Lower lobe of right lung (tissue), 2 donors: Measurements from ENCODE around the gene TAOK1. TPM values are rescaled to one million over a fixed set of nuclear protein-coding genes. Genes with fewer than 3 reads are reported as not detected.

Experiments used
- ATAC-seq, 2 donors: fragments of 200-7000 bp; cut with Tn5 transposase; one replicate each; pipeline ENCODE4 v1.9.1; 2020 to 2022; ENCODE audit warnings: mild to moderate bottlenecking in 2 of 2, moderate library complexity in 2 of 2
- DNase-seq: peaks from one replicate; pipeline ENCODE4 v3.0.0-alpha.2; 2020
- H3K27ac ChIP-seq: fragments of 200-600 bp; one replicate; pipeline ENCODE4 v1.8.0; 2022
- H3K27me3 ChIP-seq: fragments of 200-600 bp; one replicate; pipeline ENCODE4 v1.8.0; 2022; ENCODE audit warnings: low read depth
- H3K36me3 ChIP-seq: fragments of 200-600 bp; one replicate; pipeline ENCODE4 v1.8.0; 2022; ENCODE audit warnings: mild to moderate bottlenecking
- H3K4me1 ChIP-seq: fragments of 200-600 bp; one replicate; pipeline ENCODE4 v1.8.0; 2022
- H3K4me3 ChIP-seq: fragments of 200-600 bp; one replicate; pipeline ENCODE4 v1.8.0; 2022; ENCODE audit warnings: mild to moderate bottlenecking
- H3K9me3 ChIP-seq: fragments of 200-600 bp; one replicate; pipeline ENCODE4 v1.8.0; 2022
- CTCF ChIP-seq: fragments of 200-600 bp; IDR thresholded peaks from one replicate; pipeline ENCODE4 v1.8.0; 2022; ENCODE audit warnings: antibody characterized with exemption, mild to moderate bottlenecking
- intact Hi-C: fragments of 100-400 bp; cut with DNase I; formaldehyde crosslinking; loops from one replicate; pipeline ENCODE4 v1.11.0; 2022
- total RNA-seq: library from RNA; stranded (reverse); fragmentation: NEBNext Ultra II Directional; extraction: Animal tissue kit (Norgen Biotek cat#: 25700); gene quantifications from one replicate; pipeline ENCODE4 v1.2.1, GENCODE V29; 2021
- donor health status: DM: no; HTN: yes; CAD: no; lungs with severe emphysema.

The TAOK1 gene
- total RNA-seq, 1 donor from 2014 or later = 70.6 TPM

- Histone ChIP-seq H3K36me3 (no peaks in the 10 kb centered on the region), H3K27ac (no peak overlapping the region), H3K9me3 (no peaks in the 10 kb centered on the region), H3K4me1 (no peaks in the 10 kb centered on the region), H3K4me3 (no peak overlapping the region), H3K27me3 (no peaks in the 10 kb centered on the region)
- DNase-seq (no peak), ATAC-seq (peak in 1 of 2 donors; percentile 39)
- intact Hi-C loops = no loop called here
- TF ChIP-seq CTCF = no peak
These were observed 10.8 kb upstream of the TAOK1 start for GRCh38 chr17:29379084-29379991.

- ATAC-seq = no peak
These were observed 6.5 kb upstream of the TAOK1 start for GRCh38 chr17:29383686-29384085.

DNA sequence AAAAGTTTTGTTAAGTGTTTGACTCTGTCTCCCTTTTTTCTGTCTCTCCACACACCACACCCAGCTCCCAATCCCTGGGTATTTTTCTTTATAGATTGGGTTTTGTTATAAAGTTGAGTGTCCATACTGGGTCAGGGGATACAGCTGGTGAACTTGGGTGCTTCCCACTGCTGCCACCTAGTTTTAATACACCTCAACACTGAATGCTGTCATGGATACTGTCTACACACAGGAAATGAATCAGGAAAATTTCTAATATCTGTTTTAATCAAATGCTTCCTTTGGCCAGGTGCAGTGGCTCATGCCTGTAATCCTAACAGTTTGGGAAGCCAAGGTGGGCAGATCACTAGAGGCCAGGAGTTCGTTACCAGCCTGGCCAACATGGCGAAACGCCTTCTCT is 5.3 kb upstream of the TAOK1 start:
- ATAC-seq (no peak), DNase-seq (no peak)
- intact Hi-C loops = no loop called here
- H3K27me3 ChIP-seq = no peaks in the 10 kb centered on the region
- H3K27ac ChIP-seq = no peak overlapping the region
- H3K4me3 ChIP-seq = no peak overlapping the region
- peaks cover 4% of the 10 kb centered on the region for H3K4me1 ChIP-seq
- TF ChIP-seq CTCF = no peak
- H3K9me3 ChIP-seq = no peaks in the 10 kb centered on the region
- no peaks in the 10 kb centered on the region for H3K36me3 ChIP-seq

More at GRCh38 chr17:29383686-29384085, 6.5 kb upstream of the TAOK1 start:
- Histone ChIP-seq H3K27me3 (no peaks in the 10 kb centered on the region), H3K36me3 (no peaks in the 10 kb centered on the region), H3K4me1 (no peaks in the 10 kb centered on the region), H3K9me3 (no peaks in the 10 kb centered on the region), H3K4me3 (no peak overlapping the region), H3K27ac (no peak overlapping the region)
- DNase-seq = no peak
- intact Hi-C loops = no loop called here
- TF ChIP-seq CTCF = no peak

DNA sequence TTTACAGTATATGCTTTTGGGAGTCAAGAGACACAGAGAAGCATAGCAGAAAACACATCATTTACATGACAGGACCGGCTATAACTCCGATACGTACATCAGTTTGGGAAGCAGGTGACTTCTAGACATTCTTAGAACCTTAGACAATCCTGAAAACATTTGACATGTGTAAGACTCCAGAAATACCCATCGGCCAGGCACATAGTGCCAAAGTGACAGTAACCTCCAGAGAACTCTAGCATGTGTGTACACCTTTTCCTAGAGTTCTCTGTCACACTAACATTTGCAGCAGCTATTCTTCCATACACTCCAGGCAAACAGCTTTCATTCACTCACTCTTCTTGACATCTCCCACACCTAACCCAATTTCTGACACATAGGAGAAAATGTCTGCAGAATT is 3.4 kb upstream of the TAOK1 start:
- TF ChIP-seq CTCF = no peak
- Histone ChIP-seq H3K27me3 (no peaks in the 10 kb centered on the region), H3K36me3 (no peaks in the 10 kb centered on the region), H3K4me1 (peaks cover 9% of the 10 kb centered on the region), H3K4me3 (no peak overlapping the region), H3K9me3 (no peaks in the 10 kb centered on the region), H3K27ac (no peak overlapping the region)
- ATAC-seq = no peak
- intact Hi-C loops = no loop called here
- no peak for DNase-seq

- H3K27ac ChIP-seq = no peak overlapping the region
- DNase-seq (no peak), ATAC-seq (no peak)
- H3K9me3 ChIP-seq = no peaks in the 10 kb centered on the region
- H3K4me3 ChIP-seq = no peak overlapping the region
- intact Hi-C loops = no loop called here
- TF ChIP-seq CTCF = no peak
- no peaks in the 10 kb centered on the region for H3K27me3 ChIP-seq
- no peaks in the 10 kb centered on the region for H3K36me3 ChIP-seq
- H3K4me1 ChIP-seq = peaks cover 31% of the 10 kb centered on the region
These were observed 1.2 kb upstream of the TAOK1 start for GRCh38 chr17:29388937-29389336.
